Measurements from ENCODE around the gene FAM193B. TPM values are rescaled to one million over a fixed set of nuclear protein-coding genes. Genes with fewer than 3 reads are reported as not detected.

The FAM193B gene
- total and polyA plus RNA-seq, 9 of the 15 experiments (the other 6 are each of a cell fraction or from before 2014, with no cell fraction given), result 4.4 to 76.4 (median 37.3) TPM

GRCh38 chr5:177507596-177508220 lies 46.7 kb downstream of the FAM193B start (continued):
- TF ChIP-seq ZBTB40 (IDR thresholded peaks at IDR 0.05), result no peak
- no peak for TF ChIP-seq ZBTB40 (CRISPR knock-in tag; IDR thresholded peaks at IDR 0.05)
- 0 out of 2 replicates have a peak, but pooled peaks have one; percentile 35 for TF ChIP-seq ZNF592 (IDR thresholded peaks at IDR 0.05)
- no peak for TF ChIP-seq ZNF583 (CRISPR knock-in tag; IDR thresholded peaks at IDR 0.05)
- TF ChIP-seq MYC (IDR thresholded peaks at IDR 0.05; ENCODE audit: low read depth, low read length), result no peak
- no peak for TF ChIP-seq MYC (CRISPR knock-in tag; IDR thresholded peaks at IDR 0.05; ENCODE audit: borderline replicate concordance, low read depth)
- TF ChIP-seq ZBTB9 (CRISPR knock-in tag; IDR thresholded peaks at IDR 0.05), result no peak
- no peak for TF ChIP-seq XRCC5 (IDR thresholded peaks at IDR 0.05; ENCODE audit: low read depth, low read length)
- no peak for TF ChIP-seq ZNF778 (CRISPR knock-in tag; IDR thresholded peaks at IDR 0.05)

All from K562 (cell line).